Mammary epithelial cell (primary cell): ENCODE measurements around the gene UBE3B.

Experiments used
- CTCF ChIP-seq, 2 donors: IDR thresholded peaks in 1 of 2; conservative IDR thresholded peaks in 1 of 2; 2 replicates each; pipeline ENCODE4 v1.5.1; 2011 to 2012; ENCODE audit warnings: inconsistent platforms in 2 of 2, low read length in 2 of 2, mild to moderate bottlenecking in 2 of 2, control low read depth in 1 of 2, low read depth in 1 of 2; ENCODE audit not compliant: insufficient read depth in 1 of 2; ENCODE audit errors: extremely low read depth in 1 of 2
- EZH2 ChIP-seq: IDR thresholded peaks from 2 replicates; pipeline ENCODE4 v1.6.1; 2012; ENCODE audit warnings: low read length, inconsistent platforms, borderline replicate concordance

GRCh38 chr12:109583733-109584132 is 106.3 kb downstream of the UBE3B start:
- TF ChIP-seq CTCF (conservative IDR thresholded peaks at IDR 0.05 in 1 of 2, IDR thresholded peaks at IDR 0.05 in 1 of 2; ENCODE audit: extremely low read depth in 1 of 2, insufficient read depth in 1 of 2, low read depth in 1 of 2, low read length in 2 of 2) (no peak), EZH2 (no peak)
